Measurements from ENCODE around the gene PHF21B.
"Not testable (repeated sequence)": the region's sequence is repeated elsewhere in the genome, so short reads cannot be mapped to it uniquely, and the experiment has no call there.

The PHF21B gene

GRCh38 chr22:44931077-44931540 lies 78.7 kb downstream of the PHF21B start:
- DNase-seq = no peak

GRCh38 chr22:44930711-44931035 lies 79.1 kb downstream of the PHF21B start:
- no peak for DNase-seq

GRCh38 chr22:44930016-44930710 lies 79.6 kb downstream of the PHF21B start:
- DNase-seq = no peak

- no peak for DNase-seq
These were observed 80.3 kb downstream of the PHF21B start for GRCh38 chr22:44929359-44930015.

GRCh38 chr22:44928711-44929358 lies 81.0 kb downstream of the PHF21B start:
- no peak for DNase-seq

GRCh38 chr22:44928136-44928463 lies 81.7 kb downstream of the PHF21B start:
- no peak for DNase-seq

GRCh38 chr22:44927463-44928135 lies 82.2 kb downstream of the PHF21B start:
- DNase-seq = no peak

GRCh38 chr22:44926491-44927415 lies 83.1 kb downstream of the PHF21B start:
- DNase-seq = no peak

GRCh38 chr22:44926124-44926475 lies 83.7 kb downstream of the PHF21B start:
- DNase-seq = no peak

- no peak for DNase-seq
These were observed 84.2 kb downstream of the PHF21B start for GRCh38 chr22:44925465-44926123.

GRCh38 chr22:44924710-44925109 lies 85.1 kb downstream of the PHF21B start:
- DNase-seq = no peak

GRCh38 chr22:44924098-44924497 lies 85.7 kb downstream of the PHF21B start:
- no peak for DNase-seq

GRCh38 chr22:44921766-44922165 lies 88.0 kb downstream of the PHF21B start:
- not testable (repeated sequence) for DNase-seq

- DNase-seq = no peak
These were observed 89.6 kb downstream of the PHF21B start for GRCh38 chr22:44920183-44920582.

GRCh38 chr22:44919691-44920090 lies 90.1 kb downstream of the PHF21B start:
- DNase-seq = no peak

- DNase-seq = no peak
These were observed 90.8 kb downstream of the PHF21B start for GRCh38 chr22:44918925-44919392.

GRCh38 chr22:44918166-44918924 lies 91.5 kb downstream of the PHF21B start:
- DNase-seq = no peak

GRCh38 chr22:44917372-44918165 lies 92.2 kb downstream of the PHF21B start:
- no peak for DNase-seq

- DNase-seq = no peak
These were observed 93.2 kb downstream of the PHF21B start for GRCh38 chr22:44916281-44917231.
